HG03442 (cell line): Measurements from ENCODE around the gene HBG1.
"Not testable (repeated sequence)": the region's sequence is repeated elsewhere in the genome, so short reads cannot be mapped to it uniquely, and the experiment has no call there.

ENCODE experiments used
- ATAC-seq: cut with Tn5 transposase; IDR thresholded peaks from one replicate; pipeline ENCODE4 v1.9.1; 2021; ENCODE audit warnings: mild to moderate bottlenecking, moderate library complexity; ENCODE audit not compliant: unreplicated experiment

The HBG1 gene

DNA sequence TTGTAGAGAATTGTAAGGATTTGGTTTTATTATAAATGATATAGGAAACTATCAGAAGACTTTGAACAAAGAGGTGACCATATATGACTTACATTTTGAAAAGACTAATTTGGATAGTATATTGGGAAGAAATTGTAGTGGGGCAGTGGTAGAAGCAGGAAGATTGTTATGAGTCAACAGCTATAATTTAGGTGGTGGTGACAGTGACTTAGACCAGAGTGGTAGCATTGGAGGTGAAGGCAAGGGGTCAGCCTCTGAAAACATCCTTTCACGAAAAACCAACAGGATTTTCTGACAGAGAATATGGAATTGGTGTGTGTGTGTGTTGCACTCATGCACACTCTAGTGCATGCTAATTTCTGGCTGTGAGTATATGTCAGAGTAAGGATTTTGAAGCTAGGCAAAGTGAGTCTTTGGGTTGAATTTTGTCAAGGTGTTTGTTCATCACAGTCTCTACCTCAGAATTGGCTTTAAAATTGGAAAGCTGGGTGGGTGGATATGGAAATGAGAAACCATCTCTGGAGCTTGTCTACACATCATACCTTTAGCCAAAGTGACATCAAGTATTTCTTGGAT is 28.2 kb upstream of the HBG1 start:
- ATAC-seq, result peak; percentile 47

DNA sequence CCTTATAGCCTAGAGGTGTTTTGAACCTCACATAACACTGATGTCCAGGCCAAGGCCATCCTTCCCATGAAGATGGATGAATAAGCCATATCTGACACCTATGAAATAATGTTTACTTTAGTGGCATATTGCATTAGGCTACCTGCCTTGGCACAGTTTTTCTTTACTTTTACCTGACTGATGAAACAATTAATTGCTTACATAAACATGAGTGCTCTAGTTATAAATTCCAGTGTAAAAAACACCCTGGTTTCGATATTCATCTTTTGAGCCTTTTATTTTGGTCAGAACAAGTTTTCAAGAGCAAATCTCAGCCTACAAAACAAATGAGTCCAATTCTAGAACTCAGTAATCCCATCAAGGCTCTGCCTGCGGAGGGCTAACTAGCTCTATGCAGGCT is 27.0 kb upstream of the HBG1 start:
- no peak for ATAC-seq

DNA sequence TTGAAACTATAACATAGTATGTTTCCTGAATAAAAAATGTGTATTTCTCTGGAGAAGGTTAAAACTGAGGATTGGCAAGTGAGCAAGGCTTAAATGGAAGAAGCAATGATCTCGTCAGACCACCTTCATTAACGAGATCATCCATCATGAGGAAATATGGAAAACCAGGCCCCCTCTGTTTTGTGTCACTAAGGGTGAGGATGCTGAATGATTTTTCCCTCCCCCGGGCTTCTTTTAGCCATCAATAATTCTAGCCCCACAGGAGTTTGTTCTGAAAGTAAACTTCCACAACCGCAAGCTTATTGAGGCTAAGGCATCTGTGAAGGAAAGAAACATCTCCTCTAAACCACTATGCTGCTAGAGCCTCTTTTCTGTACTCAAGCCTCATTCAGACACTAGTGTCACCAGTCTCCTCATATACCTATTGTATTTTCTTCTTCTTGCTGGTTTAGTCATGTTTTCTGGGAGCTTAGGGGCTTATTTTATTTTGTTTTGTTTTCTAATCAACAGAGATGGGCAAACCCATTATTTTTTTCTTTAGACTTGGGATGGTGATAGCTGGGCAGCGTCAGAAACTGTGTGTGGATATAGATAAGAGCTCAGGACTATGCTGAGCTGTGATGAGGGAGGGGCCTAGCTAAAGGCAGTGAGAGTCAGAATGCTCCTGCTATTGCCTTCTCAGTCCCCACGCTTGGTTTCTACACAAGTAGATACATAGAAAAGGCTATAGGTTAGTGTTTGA is 25.9 kb upstream of the HBG1 start:
- ATAC-seq, result no peak

DNA sequence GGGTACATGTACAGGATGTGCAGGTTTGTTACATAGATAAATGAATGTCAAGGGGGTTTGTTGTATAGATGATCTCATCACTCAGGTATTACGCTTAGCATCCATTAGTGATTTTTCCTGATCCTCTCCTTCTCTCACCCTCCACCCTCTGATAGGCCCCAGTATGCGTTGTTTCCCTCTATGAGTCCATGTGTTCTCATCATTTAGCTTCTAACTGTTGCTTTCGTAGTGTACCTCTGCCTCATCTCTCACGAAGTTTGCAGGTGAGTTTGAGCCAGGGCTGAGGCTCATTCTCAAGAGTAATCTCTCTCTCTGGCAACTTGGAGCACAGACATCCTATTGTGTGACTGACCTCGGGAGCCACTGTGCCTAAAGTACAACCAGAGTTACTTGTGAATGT is 24.7 kb upstream of the HBG1 start:
- no peak for ATAC-seq

DNA sequence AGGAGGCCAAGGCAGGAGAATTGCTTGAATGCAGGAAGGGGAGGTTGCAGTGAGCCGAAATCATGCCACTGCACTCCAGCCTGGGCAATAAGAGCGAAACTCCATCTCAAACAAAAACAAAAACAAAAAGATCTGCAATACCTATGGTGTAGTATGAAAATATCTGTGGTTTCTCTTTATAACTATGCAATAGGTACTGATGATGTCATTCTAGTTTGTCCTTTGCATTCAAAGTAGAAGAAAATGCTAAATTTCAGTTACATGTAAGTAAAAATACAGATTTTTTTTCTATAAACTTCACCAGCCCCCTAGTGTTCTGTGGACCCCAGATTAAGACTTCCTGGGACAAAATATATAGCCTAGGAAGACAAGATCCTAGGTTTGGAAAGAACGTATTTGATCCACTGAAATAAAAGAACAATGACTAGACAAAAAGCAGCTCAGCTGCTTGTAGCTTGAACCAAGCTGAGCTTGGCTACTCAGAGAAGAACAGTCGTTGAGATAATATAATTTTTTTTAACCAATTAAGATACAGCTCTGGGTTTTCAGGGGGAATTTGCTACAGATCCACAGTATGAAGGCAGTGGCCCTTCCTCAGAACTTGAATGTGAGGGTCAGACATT is 22.8 kb upstream of the HBG1 start:
- ATAC-seq, result no peak

DNA sequence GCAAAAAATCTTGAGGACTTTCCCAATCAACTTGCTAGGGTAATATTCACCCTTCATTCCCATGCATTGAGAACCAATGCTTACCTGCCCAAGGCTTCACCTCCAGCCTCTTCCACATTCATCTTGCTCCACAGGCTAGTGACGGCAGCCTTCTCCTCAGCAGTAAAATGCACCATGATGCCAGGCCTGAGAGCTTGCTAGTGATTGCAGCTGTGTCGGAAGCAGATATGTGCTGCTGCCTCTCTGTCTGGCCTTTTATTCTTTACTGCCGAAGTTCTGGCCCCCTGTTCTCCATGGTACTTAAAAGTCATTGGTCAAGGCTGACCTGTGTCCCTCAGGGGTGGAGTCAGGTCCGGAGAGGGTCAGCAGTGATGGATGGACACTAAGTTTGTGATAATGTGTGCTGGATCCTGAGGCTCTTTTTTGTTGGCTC is 20.1 kb upstream of the HBG1 start, which contains the start of gene HBE1:
Gene HBE1, minus strand, starts transcription at position 231 of the 433 bp plus-strand sequence. Its CDS starts 55 bp downstream, at position 176.
- ATAC-seq, result no peak

DNA sequence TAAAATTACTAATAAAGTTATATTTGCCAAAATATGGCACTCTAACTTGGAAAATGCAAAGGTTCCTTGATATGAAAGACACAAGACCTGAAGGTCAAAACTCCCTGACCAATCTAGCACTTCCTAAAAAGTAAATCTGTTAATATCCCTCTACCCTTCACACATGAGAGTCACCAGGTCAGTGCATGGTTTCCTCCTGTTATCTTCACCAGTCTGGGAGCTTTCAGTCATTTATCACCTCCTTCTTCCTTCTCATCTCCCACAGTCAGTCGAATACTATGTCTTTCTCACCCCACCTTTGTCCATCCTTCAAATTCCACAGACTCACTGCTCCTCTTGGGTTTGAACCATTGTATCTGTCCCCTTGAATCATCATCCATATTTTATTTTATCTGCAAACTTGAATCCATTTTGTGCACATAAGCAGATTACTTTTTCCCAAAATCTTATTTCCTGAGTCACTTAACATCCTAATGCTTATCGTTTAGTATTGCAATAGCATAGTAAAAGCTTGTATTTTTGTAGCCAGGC is 17.4 kb upstream of the HBG1 start:
- ATAC-seq, result no peak

DNA sequence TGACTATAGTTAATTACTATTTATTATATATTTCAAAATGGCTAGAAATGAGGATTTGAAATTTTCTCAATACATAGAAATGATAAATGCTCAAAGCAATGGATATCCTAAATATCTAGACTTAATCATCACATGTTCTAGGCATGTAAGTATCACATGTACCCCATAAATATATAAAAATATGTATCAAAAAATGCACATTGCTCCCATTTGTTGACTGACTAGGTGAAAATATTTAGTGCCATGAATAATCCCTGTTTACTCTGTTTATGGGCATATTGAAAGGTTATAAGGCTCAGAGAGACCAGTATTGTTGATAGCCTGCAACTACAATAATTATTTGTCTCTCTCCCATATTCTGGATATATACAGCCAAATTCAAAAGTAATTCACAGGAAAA is 17.0 kb upstream of the HBG1 start:
- no peak for ATAC-seq

DNA sequence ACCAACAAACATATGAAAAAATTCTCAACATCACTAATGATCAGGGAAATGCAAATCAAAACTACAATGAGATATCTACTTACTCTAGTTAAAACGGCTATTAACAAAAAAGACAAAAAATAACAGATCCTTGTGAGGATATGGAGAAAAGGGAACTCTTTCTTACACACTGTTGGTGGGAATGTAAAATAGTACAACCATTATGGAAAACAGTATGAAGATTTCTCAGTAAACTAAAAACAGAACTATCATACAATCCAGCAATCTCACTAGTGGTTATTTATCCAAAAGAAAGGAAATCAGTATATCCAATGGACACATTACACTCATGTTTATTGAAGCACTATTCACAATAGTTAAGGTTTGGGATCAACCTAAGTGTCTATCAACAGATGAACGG is 16.2 kb upstream of the HBG1 start:
- ATAC-seq, result no peak

DNA sequence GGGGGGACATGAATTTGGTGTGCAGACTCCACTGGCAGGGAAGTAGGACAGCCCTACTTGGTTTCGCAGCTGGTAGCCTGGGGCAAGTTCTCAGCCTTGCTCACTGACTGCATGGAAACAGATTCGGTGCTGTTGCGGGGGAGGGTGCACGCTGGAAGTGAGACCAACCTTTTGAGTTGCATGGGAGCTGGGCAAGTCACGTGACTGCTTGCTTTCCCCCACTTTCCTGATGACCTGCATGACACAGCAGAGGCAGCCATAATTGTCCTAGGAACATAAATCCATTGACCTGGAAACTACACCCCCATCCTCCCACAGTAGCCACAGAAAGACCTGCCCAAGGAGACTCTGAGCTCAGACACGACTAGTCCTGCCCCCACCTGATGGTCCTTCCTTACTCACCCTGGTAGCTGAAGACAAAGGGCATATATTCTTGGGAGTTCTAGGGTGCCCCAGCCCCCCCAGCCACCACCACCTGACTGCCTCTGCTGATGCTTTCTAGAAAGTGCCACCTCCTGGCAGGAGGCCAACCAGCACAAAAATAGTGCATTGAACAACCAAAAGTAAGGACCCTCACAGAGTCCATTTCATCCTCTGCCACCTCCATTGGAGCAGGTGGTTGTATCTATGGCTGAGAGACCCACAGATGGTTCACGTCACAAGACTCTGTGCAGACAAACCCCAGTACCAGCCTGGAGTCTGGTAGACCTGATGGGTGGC is 9.0 kb upstream of the HBG1 start:
- ATAC-seq, result no peak

DNA sequence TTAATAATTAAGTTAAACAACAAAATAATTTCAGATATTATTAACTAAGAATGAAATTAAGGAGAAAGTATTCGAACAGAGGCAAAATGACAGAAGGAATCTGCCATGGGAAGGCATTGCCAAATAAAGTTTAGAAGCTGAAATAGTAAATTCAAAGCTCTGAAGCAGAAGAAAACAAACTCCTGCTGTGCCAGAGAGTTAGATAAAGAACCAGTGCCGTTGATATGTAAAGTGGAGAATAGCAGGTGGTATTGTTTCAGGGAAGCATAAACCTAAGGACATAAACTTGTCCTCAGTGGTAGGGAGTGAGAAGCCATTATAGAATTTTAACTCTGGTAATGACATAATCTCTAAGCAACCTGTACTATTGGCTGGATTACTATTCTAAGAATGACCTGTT is 7.6 kb upstream of the HBG1 start:
- no peak for ATAC-seq

DNA sequence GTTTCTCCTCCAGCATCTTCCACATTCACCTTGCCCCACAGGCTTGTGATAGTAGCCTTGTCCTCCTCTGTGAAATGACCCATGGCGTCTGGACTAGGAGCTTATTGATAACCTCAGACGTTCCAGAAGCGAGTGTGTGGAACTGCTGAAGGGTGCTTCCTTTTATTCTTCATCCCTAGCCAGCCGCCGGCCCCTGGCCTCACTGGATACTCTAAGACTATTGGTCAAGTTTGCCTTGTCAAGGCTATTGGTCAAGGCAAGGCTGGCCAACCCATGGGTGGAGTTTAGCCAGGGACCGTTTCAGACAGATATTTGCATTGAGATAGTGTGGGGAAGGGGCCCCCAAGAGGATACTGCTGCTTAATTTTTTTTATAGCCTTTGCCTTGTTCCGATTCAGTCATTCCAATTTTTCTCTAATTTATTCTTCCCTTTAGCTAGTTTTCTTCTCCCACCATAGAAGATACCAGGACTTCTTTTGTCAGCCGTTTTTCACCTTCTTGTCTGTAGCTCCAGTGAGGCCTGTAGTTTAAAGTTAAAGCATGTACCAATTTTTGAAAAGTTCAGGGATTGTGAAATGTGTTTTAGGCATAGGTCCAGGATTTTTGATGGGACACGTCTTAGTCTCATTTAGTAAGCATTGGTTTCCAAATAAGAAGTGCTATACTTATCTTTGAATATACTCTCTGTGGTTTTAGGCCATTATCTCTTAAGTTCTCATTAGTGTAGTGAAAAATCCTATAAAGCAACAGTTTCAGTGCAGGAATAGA is 5.2 kb upstream of the HBG1 start, which contains the start of gene HBG2:
Gene HBG2, minus strand, starts transcription at position 136 of the 768 bp plus-strand sequence. Its CDS starts 53 bp downstream, at position 83.
- ATAC-seq, result not testable (repeated sequence)

DNA sequence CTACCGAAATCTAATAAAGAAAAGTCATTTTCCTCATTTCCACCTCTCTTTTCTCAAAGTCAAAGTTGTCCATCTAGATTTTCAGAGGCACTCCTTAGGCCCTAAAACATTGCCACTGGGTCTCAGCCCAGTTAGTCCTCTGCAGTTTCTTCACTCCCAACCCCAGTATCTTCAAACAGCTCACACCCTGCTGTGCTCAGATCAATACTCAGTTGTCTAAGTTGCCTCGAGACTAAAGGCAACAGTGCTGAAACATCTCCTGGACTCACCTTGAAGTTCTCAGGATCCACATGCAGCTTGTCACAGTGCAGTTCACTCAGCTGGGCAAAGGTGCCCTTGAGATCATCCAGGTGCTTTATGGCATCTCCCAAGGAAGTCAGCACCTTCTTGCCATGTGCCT is 4.4 kb upstream of the HBG1 start:
- ATAC-seq, result not testable (repeated sequence)

DNA sequence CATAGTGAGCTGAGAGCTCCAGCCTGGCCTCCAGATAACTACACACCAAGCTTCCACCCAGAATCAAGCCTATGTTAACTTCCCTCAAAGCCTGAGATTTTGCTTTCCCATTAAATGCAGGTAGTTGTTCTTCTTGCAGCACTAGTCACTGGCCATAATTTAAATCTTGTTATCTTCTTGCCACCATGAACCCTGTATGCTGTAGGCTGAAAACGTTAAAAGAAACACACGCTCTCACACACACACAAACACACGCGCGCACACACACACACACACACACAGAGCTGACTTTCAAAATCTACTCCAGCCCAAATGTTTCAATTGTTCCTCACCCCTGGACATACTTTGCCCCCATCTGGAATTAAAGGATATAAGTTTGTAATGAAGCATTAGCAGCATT is 3.8 kb upstream of the HBG1 start:
- not testable (repeated sequence) for ATAC-seq

DNA sequence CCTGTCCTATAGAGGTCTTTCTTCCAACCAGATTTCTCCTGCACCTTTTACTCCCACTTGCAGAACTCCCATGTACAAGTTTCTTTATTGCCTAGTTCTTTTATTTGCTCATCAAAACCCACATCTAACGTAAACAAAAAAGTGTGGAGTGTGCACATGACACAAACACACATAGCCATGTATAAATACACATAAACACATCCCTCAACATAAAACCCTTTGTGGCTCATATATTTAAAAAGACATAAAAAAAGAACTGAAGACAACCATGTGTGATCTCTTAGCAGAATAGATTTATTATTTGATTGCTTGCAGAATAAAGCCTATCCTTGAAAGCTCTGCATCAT is 3.2 kb upstream of the HBG1 start:
- ATAC-seq, result no peak

DNA sequence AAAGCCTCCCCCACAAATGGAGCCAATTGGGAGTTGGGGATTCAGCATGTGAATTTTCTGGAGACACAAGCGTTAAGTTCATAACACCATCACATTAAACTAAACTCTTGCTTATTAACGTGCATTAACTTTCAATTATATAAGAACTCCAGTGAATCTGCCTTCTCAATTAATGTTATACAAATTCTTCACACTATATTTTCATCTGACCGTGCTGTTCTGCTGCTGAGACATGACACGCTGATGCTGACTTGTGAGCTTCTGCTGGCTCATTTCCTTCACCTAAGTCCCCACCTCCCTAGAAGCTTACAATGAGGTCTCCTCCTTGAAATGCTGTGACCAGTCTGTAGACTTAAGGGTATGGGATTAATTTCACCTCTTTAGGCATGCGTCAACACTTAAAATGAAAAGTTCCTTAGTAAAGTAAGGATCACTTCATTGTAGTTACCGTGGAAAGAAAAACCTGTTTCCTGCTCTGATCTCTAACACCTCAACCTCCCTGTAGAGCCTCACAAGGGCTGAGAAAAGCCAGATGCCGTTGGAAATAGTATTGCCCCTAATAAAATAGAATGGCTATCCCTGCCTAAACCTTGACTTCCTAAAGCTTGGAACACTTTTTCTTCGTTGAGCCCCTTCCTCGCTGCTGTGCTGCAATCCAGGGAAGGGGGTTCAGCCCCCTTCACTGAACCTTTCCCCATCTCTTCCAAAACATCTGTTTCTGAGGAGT is 2.7 kb upstream of the HBG1 start:
- no peak for ATAC-seq

DNA sequence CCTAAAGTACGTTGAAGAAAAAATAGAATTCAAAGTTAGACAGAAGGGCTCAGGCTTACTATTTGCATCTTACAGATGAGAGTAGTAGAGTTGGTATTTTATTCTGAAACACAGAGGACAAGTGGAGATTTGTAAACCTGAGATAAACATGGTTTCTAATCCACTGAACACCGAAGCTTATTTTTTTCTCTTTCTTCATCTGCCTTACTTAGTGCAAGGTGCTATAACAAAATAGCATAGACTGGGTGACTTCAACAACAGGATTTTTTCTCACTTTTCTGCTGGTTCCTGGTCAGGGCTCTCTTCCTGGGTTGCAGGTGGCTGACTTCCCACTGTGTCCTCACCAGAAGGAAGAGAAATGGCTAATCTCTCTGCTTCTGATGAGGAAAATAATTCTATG is 2.1 kb upstream of the HBG1 start:
- ATAC-seq, result no peak

DNA sequence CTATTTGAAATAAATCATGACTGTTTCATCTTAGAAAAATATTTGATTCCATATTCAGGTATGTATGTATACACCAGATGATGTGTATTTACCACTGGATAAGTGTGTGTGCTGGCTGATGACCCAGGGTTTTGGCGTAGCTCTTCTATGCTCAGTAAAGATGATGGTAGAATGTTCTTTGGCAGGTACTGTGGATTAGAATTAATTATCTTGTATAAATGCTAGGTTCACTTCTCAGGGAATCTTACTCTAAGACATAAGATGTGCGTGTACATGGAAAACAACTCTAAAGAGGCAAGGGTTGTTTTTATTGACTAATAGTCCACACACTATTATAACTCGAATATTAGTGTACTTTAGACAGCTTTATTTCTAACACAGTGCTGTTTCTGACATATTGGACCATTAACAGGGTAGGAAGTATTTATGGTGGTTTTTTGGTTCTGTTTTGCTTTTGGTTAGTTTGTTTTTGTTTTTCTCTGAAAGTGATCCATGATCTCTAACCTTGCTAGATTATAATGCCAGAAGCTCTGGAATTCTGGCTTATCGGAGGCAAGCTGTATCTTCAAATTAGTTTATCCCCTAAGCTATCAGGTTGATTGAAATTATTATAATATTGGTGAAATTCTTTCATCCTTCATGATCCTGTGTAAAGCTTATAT is 1.0 kb upstream of the HBG1 start:
- no peak for ATAC-seq

DNA sequence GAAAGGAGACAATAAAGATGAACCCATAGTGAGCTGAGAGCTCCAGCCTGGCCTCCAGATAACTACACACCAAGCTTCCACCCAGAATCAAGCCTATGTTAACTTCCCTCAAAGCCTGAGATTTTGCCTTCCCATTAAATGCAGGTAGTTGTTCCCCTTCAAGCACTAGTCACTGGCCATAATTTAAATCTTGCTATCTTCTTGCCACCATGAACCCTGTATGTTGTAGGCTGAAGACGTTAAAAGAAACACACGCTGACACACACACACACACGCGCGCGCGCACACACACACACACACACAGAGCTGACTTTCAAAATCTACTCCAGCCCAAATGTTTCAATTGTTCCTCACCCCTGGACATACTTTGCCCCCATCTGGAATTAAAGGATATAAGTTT is 1.2 kb downstream of the HBG1 start:
- ATAC-seq, result not testable (repeated sequence)
